Fibroblast of lung (primary cell): ENCODE results near the gene KCNK7.

Experiments
- CTCF ChIP-seq, 2 donors: IDR thresholded peaks in 1 of 2; conservative IDR thresholded peaks in 1 of 2; 1 replicate in 1 of 2; 2 replicates in 1 of 2; pipeline ENCODE4 v1.5.1; 2011 to 2012; ENCODE audit warnings: low read length in 2 of 2, control low read depth in 1 of 2, inconsistent platforms in 1 of 2, low read depth in 1 of 2, mild to moderate bottlenecking in 1 of 2
- EZH2 ChIP-seq: IDR thresholded peaks from 2 replicates; pipeline ENCODE4 v1.5.1; 2012; ENCODE audit warnings: low read length, control low read depth, mild to moderate bottlenecking; ENCODE audit errors: missing control alignments

GRCh38 chr11:65618763-65619162 lies 23.2 kb upstream of the KCNK7 start:
- TF ChIP-seq CTCF (conservative IDR thresholded peaks at IDR 0.05 in 1 of 2, IDR thresholded peaks at IDR 0.05 in 1 of 2; ENCODE audit: low read depth in 1 of 2, low read length in 2 of 2) (no peak), EZH2 (no peak)
